Fibroblast of the aortic adventitia (primary cell): ENCODE data around the gene PI4K2A. TPM values are rescaled to one million over a fixed set of nuclear protein-coding genes. Genes with fewer than 3 reads are reported as not detected.
A peak's percentile ranks its signal among the peaks of the same experiment; 100 is the strongest.
"Not testable (repeated sequence)": the region's sequence is repeated elsewhere in the genome, so short reads cannot be mapped to it uniquely, and the experiment has no call there.

Experiments
- DNase-seq: peaks from one replicate; pipeline ENCODE4 v3.0.0-alpha.2; 2010; ENCODE audit warnings: low read depth
- H3K4me3 ChIP-seq: 2 replicates; pipeline ENCODE4 v1.5.1; 2011; ENCODE audit warnings: low read depth, mild to moderate bottlenecking, control low read depth, low read length, moderate library complexity
- CTCF ChIP-seq: IDR thresholded peaks from 2 replicates; pipeline ENCODE4 v1.5.1; 2011; ENCODE audit warnings: mild to moderate bottlenecking, low read length, control low read depth, inconsistent platforms; ENCODE audit not compliant: insufficient read depth
- total RNA-seq: library from RNA; depleted of rRNA; stranded (reverse); fragments of >200 nt; gene quantifications from 2 replicates; pipeline ENCODE4 v1.2.3, GENCODE V29; 2012; ENCODE audit warnings: low replicate concordance

PI4K2A gene
- total RNA-seq, 1 donor = 22.3 TPM

GRCh38 chr10:97673736-97674525, 33.5 kb downstream of the PI4K2A start:
- H3K4me3 ChIP-seq = no peak overlapping the region
- peak; percentile 78 for DNase-seq
- no peak for TF ChIP-seq CTCF

- H3K4me3 ChIP-seq = no peak overlapping the region
- no peak for TF ChIP-seq CTCF
- DNase-seq = no peak
These were observed 34.8 kb downstream of the PI4K2A start for GRCh38 chr10:97675222-97675621.

GRCh38 chr10:97676770-97677581, 36.5 kb downstream of the PI4K2A start:
- DNase-seq = peak; percentile 69
- no peak overlapping the region for H3K4me3 ChIP-seq
- peak; percentile 89 for TF ChIP-seq CTCF

- H3K4me3 ChIP-seq = no peak overlapping the region
- DNase-seq = no peak
- no peak for TF ChIP-seq CTCF
These were observed 39.1 kb downstream of the PI4K2A start for GRCh38 chr10:97679594-97679993.

- H3K4me3 ChIP-seq = no peak overlapping the region
- no peak for DNase-seq
- no peak for TF ChIP-seq CTCF
These were observed 41.6 kb downstream of the PI4K2A start for GRCh38 chr10:97682042-97682441.

- TF ChIP-seq CTCF = no peak
- H3K4me3 ChIP-seq = peak overlapping the region; percentile 96
These were observed 43.3 kb downstream of the PI4K2A start for GRCh38 chr10:97683556-97684367.

GRCh38 chr10:97684368-97684713, 43.9 kb downstream of the PI4K2A start:
- peak overlapping the region; percentile 96 for H3K4me3 ChIP-seq
- not testable (repeated sequence) for DNase-seq

More at GRCh38 chr10:97683556-97684367, 43.3 kb downstream of the PI4K2A start:
- peak; percentile 55 for DNase-seq
